C4-2B (cell line): ENCODE data around the gene DPP3.

Experiments used
- H3K27ac ChIP-seq: fragments of 450-650 bp; 2 replicates; pipeline ENCODE4 v1.5.1; 2017
- ZFX ChIP-seq: fragments of 450-650 bp; IDR thresholded peaks from 2 replicates; pipeline ENCODE4 v1.6.1; 2017
- TF ChIP-seq, protein P1 (sequence below): fragments of 450-650 bp; conservative IDR thresholded peaks from 2 replicates; pipeline ENCODE4 v1.5.1; 2017; ENCODE audit warnings: mild to moderate bottlenecking

The DPP3 gene

DNA sequence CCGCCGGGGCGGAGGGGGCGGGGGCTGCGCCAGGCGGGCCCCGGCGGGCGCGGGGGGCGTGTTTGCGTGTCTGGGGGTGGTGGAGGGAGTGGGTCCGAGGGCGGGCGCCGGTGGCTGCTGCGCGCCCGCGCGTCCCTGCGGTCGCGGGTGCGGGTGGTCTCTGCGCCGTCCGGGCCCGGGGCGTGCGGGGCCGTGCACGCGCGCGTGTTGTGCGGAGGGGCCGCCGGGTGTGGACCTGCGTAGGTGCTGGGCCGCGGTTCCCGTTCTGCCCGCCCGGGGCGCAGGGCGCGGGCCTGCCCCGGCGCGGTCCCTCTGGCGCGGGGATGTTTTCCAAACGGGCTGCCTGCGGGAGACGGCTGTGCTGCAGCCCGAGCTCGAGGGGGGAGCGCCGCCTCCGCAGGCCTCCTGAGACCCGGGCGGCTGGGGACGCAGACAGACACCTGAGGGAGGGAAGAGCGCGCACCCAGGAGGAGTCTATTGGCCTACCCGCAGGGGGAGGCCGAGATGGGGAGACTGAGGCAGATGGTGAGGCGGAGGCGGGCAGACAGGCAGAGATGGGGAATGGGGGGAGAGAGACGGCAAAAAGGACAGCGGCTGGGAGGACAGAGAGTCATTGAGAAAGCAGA is 13.1 kb upstream of the DPP3 start:
- peak overlapping the region; percentile 68 for H3K27ac ChIP-seq
- TF ChIP-seq, protein P1, sequence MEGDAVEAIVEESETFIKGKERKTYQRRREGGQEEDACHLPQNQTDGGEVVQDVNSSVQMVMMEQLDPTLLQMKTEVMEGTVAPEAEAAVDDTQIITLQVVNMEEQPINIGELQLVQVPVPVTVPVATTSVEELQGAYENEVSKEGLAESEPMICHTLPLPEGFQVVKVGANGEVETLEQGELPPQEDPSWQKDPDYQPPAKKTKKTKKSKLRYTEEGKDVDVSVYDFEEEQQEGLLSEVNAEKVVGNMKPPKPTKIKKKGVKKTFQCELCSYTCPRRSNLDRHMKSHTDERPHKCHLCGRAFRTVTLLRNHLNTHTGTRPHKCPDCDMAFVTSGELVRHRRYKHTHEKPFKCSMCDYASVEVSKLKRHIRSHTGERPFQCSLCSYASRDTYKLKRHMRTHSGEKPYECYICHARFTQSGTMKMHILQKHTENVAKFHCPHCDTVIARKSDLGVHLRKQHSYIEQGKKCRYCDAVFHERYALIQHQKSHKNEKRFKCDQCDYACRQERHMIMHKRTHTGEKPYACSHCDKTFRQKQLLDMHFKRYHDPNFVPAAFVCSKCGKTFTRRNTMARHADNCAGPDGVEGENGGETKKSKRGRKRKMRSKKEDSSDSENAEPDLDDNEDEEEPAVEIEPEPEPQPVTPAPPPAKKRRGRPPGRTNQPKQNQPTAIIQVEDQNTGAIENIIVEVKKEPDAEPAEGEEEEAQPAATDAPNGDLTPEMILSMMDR = no peak; the same call in 1 of the 2 replicates
- peak; percentile 91 for TF ChIP-seq ZFX

DNA sequence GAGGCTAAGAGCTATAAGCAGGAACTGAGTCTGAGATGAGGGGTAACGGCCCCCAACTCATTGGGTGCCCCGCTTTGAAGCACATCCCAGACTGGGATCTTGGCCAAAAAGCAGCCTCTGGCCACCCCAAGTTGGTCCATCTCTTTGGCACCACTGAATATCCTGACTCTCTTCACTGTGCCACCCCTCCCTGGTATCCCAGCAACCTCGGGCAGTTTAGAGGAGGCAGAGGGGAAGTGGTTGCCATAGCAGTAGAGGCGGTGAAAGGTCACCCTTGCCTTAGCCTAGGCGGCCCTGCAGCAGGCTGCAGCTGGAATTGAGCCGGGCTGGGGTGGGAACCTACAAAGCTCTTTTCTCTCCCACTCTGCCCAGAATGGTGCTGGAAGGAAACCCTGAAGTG is 12.5 kb upstream of the DPP3 start:
- H3K27ac ChIP-seq = peak overlapping the region; percentile 68; the same call in 1 of the 2 replicates
- TF ChIP-seq, protein P1 = no peak
- no peak for TF ChIP-seq ZFX

DNA sequence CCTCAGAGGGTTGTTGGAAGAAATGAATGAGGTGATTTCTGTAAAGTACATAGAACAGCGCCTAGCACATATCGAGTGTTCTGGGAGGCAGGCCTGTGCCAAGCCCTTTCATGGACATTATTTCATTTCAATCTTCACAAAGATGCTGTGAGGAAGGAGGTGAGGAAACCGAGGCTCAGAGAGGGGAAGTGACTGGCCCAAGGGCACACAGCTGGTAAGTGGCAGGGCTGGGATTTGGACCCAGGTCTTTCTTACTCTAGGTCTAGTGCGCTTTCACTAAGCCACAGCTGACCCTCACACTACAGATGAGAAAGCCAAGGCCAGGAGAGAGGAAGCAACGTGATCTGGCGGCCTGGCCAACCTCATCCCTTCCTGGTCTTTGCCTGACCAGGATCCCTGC is 11.5 kb upstream of the DPP3 start:
- TF ChIP-seq, protein P1 = no peak
- TF ChIP-seq ZFX = no peak
- H3K27ac ChIP-seq = no peak overlapping the region

DNA sequence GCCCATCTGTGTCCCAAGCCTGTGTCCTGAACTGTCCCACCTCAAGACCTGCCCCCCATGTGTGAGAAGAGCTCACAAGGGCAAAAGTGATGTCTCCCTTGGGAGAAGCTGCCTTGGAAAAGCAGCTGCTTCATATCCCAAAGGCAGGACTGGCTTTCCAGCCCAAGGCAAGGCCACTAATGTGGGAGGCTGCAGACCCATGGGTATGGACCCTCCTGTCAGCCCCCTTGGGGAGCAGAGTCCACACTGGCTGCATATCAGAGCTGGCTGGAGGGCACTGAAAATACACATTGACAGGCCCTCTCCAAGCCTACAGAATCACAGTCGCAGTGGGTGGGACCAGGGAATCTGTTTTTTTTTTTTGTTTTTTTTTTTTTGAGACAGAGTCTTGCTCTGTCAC is 10.8 kb upstream of the DPP3 start:
- TF ChIP-seq, protein P1 = no peak
- TF ChIP-seq ZFX = no peak
- no peak overlapping the region for H3K27ac ChIP-seq

DNA sequence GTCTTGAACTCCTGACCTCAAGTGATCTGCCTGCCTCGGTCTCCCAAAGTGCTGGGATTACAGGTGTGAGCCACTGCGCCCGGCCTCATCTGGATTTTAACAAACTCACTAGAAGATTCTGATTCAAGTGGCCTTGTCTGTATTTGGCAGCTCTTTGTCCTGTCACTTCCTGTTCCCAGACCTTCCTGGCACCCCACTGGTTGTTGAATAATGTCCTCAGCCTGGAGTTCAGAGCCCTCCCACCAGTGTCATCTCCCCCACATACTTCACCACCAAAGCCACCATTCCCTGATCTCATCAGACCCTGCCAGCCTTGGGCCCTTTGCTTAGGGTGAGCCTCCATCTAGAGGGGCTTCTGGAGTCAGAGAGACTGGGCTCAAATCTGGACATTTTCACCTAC is 10.2 kb upstream of the DPP3 start:
- TF ChIP-seq ZFX = no peak
- TF ChIP-seq, protein P1 = no peak
- no peak overlapping the region for H3K27ac ChIP-seq

DNA sequence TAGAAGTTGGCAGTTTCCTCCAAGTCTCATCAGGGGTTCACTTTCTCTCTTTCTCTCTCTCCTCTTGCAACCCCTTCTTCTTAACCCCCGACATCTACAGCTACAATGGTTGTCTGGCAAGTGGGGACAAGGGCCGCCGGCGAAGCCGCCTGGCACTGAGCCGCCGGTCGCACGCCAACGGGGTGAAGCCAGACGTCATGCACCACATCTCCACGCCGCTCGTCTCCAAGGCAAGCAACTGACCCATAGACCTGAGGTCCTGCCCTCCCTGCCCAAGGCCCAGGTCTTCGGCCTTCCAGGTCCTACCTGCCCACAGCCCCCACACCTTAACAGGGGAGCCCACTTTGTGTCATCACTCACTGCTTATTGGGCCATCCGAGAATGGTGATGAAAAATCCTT is 9.1 kb upstream of the DPP3 start:
- TF ChIP-seq, protein P1 = no peak
- TF ChIP-seq ZFX = no peak
- no peak overlapping the region for H3K27ac ChIP-seq

DNA sequence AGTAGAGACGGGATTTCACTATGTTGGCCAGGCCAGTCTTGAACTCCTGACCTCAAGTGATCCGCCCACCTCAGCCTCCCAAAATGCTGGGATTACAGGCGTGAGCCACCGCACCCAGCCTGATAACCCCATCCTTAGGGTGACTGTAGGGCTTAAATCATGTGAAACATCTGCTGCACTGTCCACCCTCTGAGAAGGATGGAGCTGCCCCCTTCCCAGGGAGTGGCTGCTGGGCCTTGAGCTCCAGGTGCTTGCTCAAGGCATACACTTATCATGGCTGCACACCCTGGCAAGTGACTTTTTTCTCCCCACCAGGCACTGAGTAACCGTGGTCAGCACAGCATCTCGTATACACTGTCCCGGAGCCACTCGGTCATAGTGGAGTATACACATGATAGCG is 8.2 kb upstream of the DPP3 start:
- H3K27ac ChIP-seq = no peak overlapping the region
- no peak for TF ChIP-seq ZFX
- TF ChIP-seq, protein P1 = no peak
